ENCODE results near the gene STRADB. TPM values are rescaled to one million over a fixed set of nuclear protein-coding genes. Genes with fewer than 3 reads are reported as not detected.

STRADB gene
- total RNA-seq, 1 donor from 2014 or later = 109 TPM

DNA sequence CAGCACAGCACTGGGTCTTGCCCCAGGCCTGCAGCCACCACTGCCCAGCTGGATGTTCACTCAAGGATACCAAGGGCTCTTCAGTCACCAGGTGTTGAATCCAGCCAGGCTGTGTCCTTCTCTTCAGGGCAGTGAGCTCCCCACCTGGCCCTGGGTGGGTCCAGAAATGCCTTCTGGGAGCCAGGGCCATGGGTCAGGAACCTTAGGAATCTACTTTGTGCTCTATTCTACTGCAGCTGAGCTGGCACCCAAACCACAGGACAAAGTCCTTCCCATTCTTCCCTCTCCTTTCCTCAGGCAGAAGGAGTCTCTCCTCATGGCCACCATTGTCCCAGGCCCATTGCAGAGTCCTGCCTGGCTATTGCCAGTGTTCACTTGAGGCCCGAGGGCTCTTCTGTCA, 13.0 kb downstream of the STRADB start:
- Histone ChIP-seq H3K27ac (ENCODE audit: low read depth, low read length) (no peak overlapping the region), H3K4me3 (ENCODE audit: low read length in 3 of 3) (no peak overlapping the region), H3K36me3 (ENCODE audit: control insufficient read depth in 3 of 3, insufficient read depth in 3 of 3, low read length in 3 of 3) (peaks cover 17 to 45% (median 44%) of the 10 kb centered on the region in 3 donors), H3K4me1 (ENCODE audit: control insufficient read depth in 3 of 3, insufficient read depth in 3 of 3, low read length in 3 of 3) (peaks cover 5 to 17% (median 8%) of the 10 kb centered on the region in 3 donors), H3K9ac (ENCODE audit: low read depth in 1 of 3, low read length in 3 of 3) (no peak overlapping the region), H3K27me3 (ENCODE audit: control insufficient read depth in 3 of 3, insufficient read depth in 3 of 3, low read length in 3 of 3) (no peaks in the 10 kb centered on the region), H3K9me3 (ENCODE audit: control insufficient read depth in 3 of 3, low read length in 3 of 3) (peaks cover 0 to 2% (median 0%) of the 10 kb centered on the region in 3 donors)

DNA sequence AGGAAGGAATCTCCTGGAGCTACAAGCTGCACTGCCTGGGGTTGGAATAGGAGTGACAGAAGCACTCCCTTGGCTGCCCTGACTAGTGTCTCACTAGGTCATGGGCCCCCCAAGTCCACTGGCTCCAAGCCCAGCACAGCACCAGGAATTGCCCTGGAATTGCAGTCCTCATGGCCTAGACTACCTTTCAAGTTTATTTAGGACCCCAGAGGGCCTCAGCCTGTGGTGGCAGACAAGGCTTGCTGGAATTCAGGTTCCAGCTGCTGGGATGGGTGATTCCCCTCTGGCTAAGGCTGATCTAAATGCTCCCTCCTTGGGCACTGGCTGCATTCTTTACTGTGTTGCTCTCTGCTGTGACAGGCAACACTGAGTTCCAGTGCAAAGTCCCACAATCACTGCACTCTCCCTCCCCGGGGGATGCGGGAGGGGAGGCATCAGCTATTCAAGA, 14.0 kb downstream of the STRADB start:
- Histone ChIP-seq H3K4me3 (ENCODE audit: low read length in 3 of 3) (no peak overlapping the region), H3K9me3 (ENCODE audit: control insufficient read depth in 3 of 3, low read length in 3 of 3) (peaks cover 0 to 2% (median 0%) of the 10 kb centered on the region in 3 donors), H3K27me3 (ENCODE audit: control insufficient read depth in 3 of 3, insufficient read depth in 3 of 3, low read length in 3 of 3) (no peaks in the 10 kb centered on the region), H3K27ac (ENCODE audit: low read depth, low read length) (peak overlapping the region; percentile 56), H3K36me3 (ENCODE audit: control insufficient read depth in 3 of 3, insufficient read depth in 3 of 3, low read length in 3 of 3) (peaks cover 21 to 45% (median 44%) of the 10 kb centered on the region in 3 donors), H3K4me1 (ENCODE audit: control insufficient read depth in 3 of 3, insufficient read depth in 3 of 3, low read length in 3 of 3) (peaks cover 5 to 17% (median 8%) of the 10 kb centered on the region in 3 donors), H3K9ac (ENCODE audit: low read depth in 1 of 3, low read length in 3 of 3) (no peak overlapping the region)

- Histone ChIP-seq H3K4me3 (ENCODE audit: low read length in 3 of 3) (no peak overlapping the region), H3K9ac (ENCODE audit: low read depth in 1 of 3, low read length in 3 of 3) (no peak overlapping the region), H3K4me1 (ENCODE audit: control insufficient read depth in 3 of 3, insufficient read depth in 3 of 3, low read length in 3 of 3) (peaks cover 5 to 17% (median 8%) of the 10 kb centered on the region in 3 donors), H3K9me3 (ENCODE audit: control insufficient read depth in 3 of 3, low read length in 3 of 3) (peaks cover 0 to 2% (median 0%) of the 10 kb centered on the region in 3 donors), H3K27me3 (ENCODE audit: control insufficient read depth in 3 of 3, insufficient read depth in 3 of 3, low read length in 3 of 3) (no peaks in the 10 kb centered on the region), H3K36me3 (ENCODE audit: control insufficient read depth in 3 of 3, insufficient read depth in 3 of 3, low read length in 3 of 3) (peaks cover 26 to 48% (median 47%) of the 10 kb centered on the region in 3 donors), H3K27ac (ENCODE audit: low read depth, low read length) (peak overlapping the region; percentile 56)
These were observed 14.6 kb downstream of the STRADB start for GRCh38 chr2:201466050-201466675.

- H3K9me3 ChIP-seq (ENCODE audit: control insufficient read depth in 3 of 3, low read length in 3 of 3) = no peaks in the 10 kb centered on the region
- H3K4me1 ChIP-seq (ENCODE audit: control insufficient read depth in 3 of 3, insufficient read depth in 3 of 3, low read length in 3 of 3) = peaks cover 5 to 17% (median 8%) of the 10 kb centered on the region in 3 donors
- H3K27me3 ChIP-seq (ENCODE audit: control insufficient read depth in 3 of 3, insufficient read depth in 3 of 3, low read length in 3 of 3) = no peaks in the 10 kb centered on the region
- H3K4me3 ChIP-seq (ENCODE audit: low read length in 3 of 3) = no peak overlapping the region
- peaks cover 31 to 51% (median 48%) of the 10 kb centered on the region in 3 donors for H3K36me3 ChIP-seq (ENCODE audit: control insufficient read depth in 3 of 3, insufficient read depth in 3 of 3, low read length in 3 of 3)
- no peak overlapping the region for H3K9ac ChIP-seq (ENCODE audit: low read depth in 1 of 3, low read length in 3 of 3)
- no peak overlapping the region for H3K27ac ChIP-seq (ENCODE audit: low read depth, low read length)
These were observed 16.1 kb downstream of the STRADB start for GRCh38 chr2:201467666-201468065.

DNA sequence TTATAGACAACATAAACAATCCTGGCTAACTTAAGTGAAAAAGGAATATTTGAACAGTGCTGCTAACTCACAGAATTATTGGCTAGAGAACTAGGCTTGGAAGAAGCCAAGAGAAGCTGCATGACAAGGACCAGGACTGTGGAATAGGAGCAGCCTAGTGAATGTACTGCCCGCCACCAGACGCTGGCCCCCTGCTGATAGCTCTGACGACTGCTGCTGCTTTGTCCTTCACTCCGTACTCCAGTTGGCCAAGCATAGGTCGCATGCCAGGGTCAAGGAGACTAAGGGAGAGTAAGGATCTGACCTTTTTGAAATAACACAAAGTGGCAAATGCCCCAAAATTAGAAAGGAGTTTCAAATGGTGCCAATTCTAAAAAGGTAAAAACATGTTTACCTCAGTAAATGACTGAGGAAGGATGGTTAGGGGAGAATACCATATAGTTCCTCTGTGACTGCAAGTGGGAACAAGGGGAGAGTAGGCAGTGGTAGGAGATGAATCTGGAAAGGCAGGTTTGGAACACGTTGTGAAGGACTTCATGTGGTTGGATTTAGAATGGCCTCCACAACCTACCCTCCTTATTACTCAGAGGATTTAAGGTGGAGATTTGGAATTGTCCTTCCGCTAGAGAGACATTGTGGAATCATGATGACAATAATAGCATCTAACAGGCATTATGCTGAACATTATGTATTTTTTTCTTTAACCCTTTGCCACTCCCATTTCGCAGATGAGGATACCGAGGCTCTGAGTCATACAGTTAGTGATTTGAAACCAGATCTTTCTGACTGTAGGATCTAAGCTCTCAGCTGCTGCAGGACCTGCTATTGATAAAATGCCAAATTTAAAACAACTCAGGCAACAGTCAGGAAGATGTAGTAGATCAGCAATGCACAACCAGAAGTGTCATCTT, 19.5 kb downstream of the STRADB start:
- H3K9me3 ChIP-seq (ENCODE audit: control insufficient read depth in 3 of 3, low read length in 3 of 3) = no peaks in the 10 kb centered on the region
- H3K27ac ChIP-seq (ENCODE audit: low read depth, low read length) = no peak overlapping the region
- no peak overlapping the region for H3K4me3 ChIP-seq (ENCODE audit: low read length in 3 of 3)
- H3K4me1 ChIP-seq (ENCODE audit: control insufficient read depth in 3 of 3, insufficient read depth in 3 of 3, low read length in 3 of 3) = peaks cover 0 to 9% (median 0%) of the 10 kb centered on the region in 3 donors
- no peaks in the 10 kb centered on the region for H3K27me3 ChIP-seq (ENCODE audit: control insufficient read depth in 3 of 3, insufficient read depth in 3 of 3, low read length in 3 of 3)
- H3K36me3 ChIP-seq (ENCODE audit: control insufficient read depth in 3 of 3, insufficient read depth in 3 of 3, low read length in 3 of 3) = peaks cover 31 to 59% (median 55%) of the 10 kb centered on the region in 3 donors
- H3K9ac ChIP-seq (ENCODE audit: low read depth in 1 of 3, low read length in 3 of 3) = no peak overlapping the region

DNA sequence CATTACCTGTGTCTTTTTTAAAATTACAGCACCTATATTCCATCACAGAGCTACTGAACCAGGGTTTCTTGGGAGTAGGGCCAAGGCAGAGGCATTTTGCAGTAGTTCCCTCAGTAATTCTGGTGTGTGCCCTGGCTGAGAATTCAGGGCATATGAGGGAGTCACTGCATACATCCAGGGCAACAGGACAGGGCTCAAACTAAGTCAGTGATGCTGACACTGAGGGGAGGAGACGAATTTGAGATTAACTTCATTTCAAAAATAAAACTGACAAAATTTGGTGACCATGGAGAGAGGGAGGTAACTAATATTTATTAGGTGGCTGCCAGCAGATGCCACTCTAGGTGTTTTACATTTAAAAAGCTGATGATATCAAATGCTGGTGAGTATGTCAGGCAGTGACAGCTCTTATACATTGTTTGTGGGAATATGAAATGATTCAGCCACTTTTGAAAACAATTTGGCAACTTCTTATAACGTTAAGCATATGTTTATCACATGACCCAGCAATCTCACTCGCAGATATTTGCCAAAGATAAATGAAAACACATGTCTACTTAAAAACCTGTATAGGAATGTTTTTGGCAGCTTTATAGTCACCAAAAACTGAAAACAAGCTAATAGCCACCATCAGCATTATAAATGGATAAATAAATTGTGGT, 20.3 kb downstream of the STRADB start:
- Histone ChIP-seq H3K27me3 (ENCODE audit: control insufficient read depth in 3 of 3, insufficient read depth in 3 of 3, low read length in 3 of 3) (no peaks in the 10 kb centered on the region), H3K9ac (ENCODE audit: low read depth in 1 of 3, low read length in 3 of 3) (no peak overlapping the region), H3K27ac (ENCODE audit: low read depth, low read length) (no peak overlapping the region), H3K36me3 (ENCODE audit: control insufficient read depth in 3 of 3, insufficient read depth in 3 of 3, low read length in 3 of 3) (peaks cover 31 to 59% (median 55%) of the 10 kb centered on the region in 3 donors), H3K4me3 (ENCODE audit: low read length in 3 of 3) (no peak overlapping the region), H3K9me3 (ENCODE audit: control insufficient read depth in 3 of 3, low read length in 3 of 3) (no peaks in the 10 kb centered on the region), H3K4me1 (ENCODE audit: control insufficient read depth in 3 of 3, insufficient read depth in 3 of 3, low read length in 3 of 3) (peaks cover 0 to under 1% (median 0%) of the 10 kb centered on the region in 3 donors)

DNA sequence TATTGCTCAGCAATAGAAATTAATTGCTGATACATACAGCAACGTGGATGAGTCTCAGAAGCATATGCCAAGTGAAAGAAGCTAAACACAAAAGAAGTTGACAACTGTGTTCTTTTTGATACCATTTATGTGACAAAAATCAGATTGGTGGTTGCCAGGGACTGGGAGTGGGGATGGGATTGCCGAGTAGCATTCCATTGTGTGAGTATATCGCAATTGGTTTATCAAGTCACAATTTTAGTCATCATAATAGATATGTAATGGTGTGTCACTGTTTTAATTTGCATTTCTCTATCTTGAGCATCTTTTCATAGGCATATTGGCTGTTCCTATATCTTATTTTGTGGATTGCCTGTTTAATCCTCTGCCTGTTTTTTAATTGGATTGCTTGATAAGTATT, 20.9 kb downstream of the STRADB start:
- Histone ChIP-seq H3K4me3 (ENCODE audit: low read length in 3 of 3) (no peak overlapping the region), H3K27ac (ENCODE audit: low read depth, low read length) (no peak overlapping the region), H3K9me3 (ENCODE audit: control insufficient read depth in 3 of 3, low read length in 3 of 3) (no peaks in the 10 kb centered on the region), H3K36me3 (ENCODE audit: control insufficient read depth in 3 of 3, insufficient read depth in 3 of 3, low read length in 3 of 3) (peaks cover 31 to 62% (median 53%) of the 10 kb centered on the region in 3 donors), H3K27me3 (ENCODE audit: control insufficient read depth in 3 of 3, insufficient read depth in 3 of 3, low read length in 3 of 3) (no peaks in the 10 kb centered on the region), H3K9ac (ENCODE audit: low read depth in 1 of 3, low read length in 3 of 3) (no peak overlapping the region), H3K4me1 (ENCODE audit: control insufficient read depth in 3 of 3, insufficient read depth in 3 of 3, low read length in 3 of 3) (no peaks in the 10 kb centered on the region)

DNA sequence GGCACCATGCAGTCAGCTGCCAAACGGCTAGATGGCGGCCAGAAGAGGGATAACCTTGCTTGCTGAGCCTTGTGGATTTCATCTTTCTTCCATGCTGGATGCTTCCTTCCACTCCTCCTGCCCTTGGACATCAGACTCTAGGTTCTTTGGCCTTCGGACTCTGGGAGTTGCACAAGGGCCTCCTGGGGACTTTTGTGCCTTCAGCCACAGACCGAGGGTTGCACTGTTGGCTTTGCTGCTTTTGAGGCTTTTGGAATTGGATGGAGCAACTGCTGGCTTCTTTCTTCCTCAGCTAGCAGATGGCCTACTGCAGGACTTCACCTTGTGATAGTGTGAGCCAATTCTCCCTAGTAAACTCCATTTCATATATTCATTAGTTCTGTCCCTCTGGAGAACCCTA, 31.0 kb downstream of the STRADB start:
- Histone ChIP-seq H3K9ac (ENCODE audit: low read depth in 1 of 3, low read length in 3 of 3) (no peak overlapping the region), H3K4me3 (ENCODE audit: low read length in 3 of 3) (no peak overlapping the region), H3K9me3 (ENCODE audit: control insufficient read depth in 3 of 3, low read length in 3 of 3) (no peaks in the 10 kb centered on the region), H3K4me1 (ENCODE audit: control insufficient read depth in 3 of 3, insufficient read depth in 3 of 3, low read length in 3 of 3) (no peaks in the 10 kb centered on the region), H3K36me3 (ENCODE audit: control insufficient read depth in 3 of 3, insufficient read depth in 3 of 3, low read length in 3 of 3) (peaks cover 0 to 27% (median 21%) of the 10 kb centered on the region in 3 donors), H3K27ac (ENCODE audit: low read depth, low read length) (no peak overlapping the region), H3K27me3 (ENCODE audit: control insufficient read depth in 3 of 3, insufficient read depth in 3 of 3, low read length in 3 of 3) (no peaks in the 10 kb centered on the region)

DNA sequence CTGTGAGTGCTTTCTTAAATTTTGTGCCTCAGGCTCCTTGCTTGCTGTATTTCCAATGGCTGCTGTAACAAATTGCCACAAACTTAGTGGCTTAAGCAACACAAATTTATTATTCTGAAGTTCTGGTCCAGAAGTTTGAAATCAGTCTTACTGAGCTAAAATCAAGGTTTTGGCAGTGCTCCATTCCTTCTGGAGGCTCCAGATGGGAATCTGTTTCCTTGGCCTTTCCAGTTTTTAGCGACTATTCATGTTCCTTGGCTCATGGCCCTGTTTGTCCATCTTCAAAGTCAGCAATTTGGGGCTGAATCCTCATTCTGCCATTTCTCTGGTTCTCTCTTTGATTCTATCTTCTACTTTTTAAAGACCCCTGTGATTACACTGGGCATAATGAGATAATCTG, 31.8 kb downstream of the STRADB start:
- H3K9me3 ChIP-seq (ENCODE audit: control insufficient read depth in 3 of 3, low read length in 3 of 3) = no peaks in the 10 kb centered on the region
- H3K27me3 ChIP-seq (ENCODE audit: control insufficient read depth in 3 of 3, insufficient read depth in 3 of 3, low read length in 3 of 3) = no peaks in the 10 kb centered on the region
- H3K9ac ChIP-seq (ENCODE audit: low read depth in 1 of 3, low read length in 3 of 3) = no peak overlapping the region
- H3K36me3 ChIP-seq (ENCODE audit: control insufficient read depth in 3 of 3, insufficient read depth in 3 of 3, low read length in 3 of 3) = peaks cover 0 to 24% (median 13%) of the 10 kb centered on the region in 3 donors
- H3K4me1 ChIP-seq (ENCODE audit: control insufficient read depth in 3 of 3, insufficient read depth in 3 of 3, low read length in 3 of 3) = no peaks in the 10 kb centered on the region
- H3K27ac ChIP-seq (ENCODE audit: low read depth, low read length) = no peak overlapping the region
- no peak overlapping the region for H3K4me3 ChIP-seq (ENCODE audit: low read length in 3 of 3)
